OCI-LY1 (cell line): ENCODE data around the gene ANO8.

Experiments
- H2AFZ ChIP-seq: fragments of 200-600 bp; sonication (generic), shearing (Covaris generic); 2 replicates; pipeline ENCODE4 v1.6.0; 2014; ENCODE audit warnings: antibody characterized with exemption, mild to moderate bottlenecking, low read length
- H3F3A ChIP-seq: fragments of 200-600 bp; sonication (generic), shearing (Covaris generic); 2 replicates; pipeline ENCODE4 v1.6.0; 2014; ENCODE audit warnings: mild to moderate bottlenecking, antibody characterized with exemption, low read length, moderate library complexity; ENCODE audit not compliant: insufficient read depth
- H3K27ac ChIP-seq: fragments of 200-600 bp; sonication (generic); 2 replicates; pipeline ENCODE4 v1.5.1; 2014; ENCODE audit warnings: low read length, mixed run types, mild to moderate bottlenecking, low read depth; ENCODE audit not compliant: poor library complexity, severe bottlenecking
- H3K27me3 ChIP-seq: fragments of 200-600 bp; sonication (generic); 2 replicates; pipeline ENCODE4 v1.6.0; 2014; ENCODE audit warnings: antibody characterized with exemption, mild to moderate bottlenecking, low read length, moderate library complexity; ENCODE audit not compliant: insufficient read depth
- H3K36me3 ChIP-seq: fragments of 200-600 bp; sonication (generic); 2 replicates; pipeline ENCODE4 v1.6.1; 2014; ENCODE audit warnings: mild to moderate bottlenecking, antibody characterized with exemption, low read length, moderate library complexity, mixed read lengths; ENCODE audit not compliant: insufficient read depth
- H3K4me1 ChIP-seq: fragments of 200-600 bp; sonication (generic); 2 replicates; pipeline ENCODE4 v1.5.1; 2014; ENCODE audit warnings: mild to moderate bottlenecking, low read length, moderate library complexity; ENCODE audit not compliant: insufficient read depth, severe bottlenecking
- H3K4me2 ChIP-seq: fragments of 200-600 bp; sonication (generic), shearing (Covaris generic); 2 replicates; pipeline ENCODE4 v1.6.1; 2014; ENCODE audit warnings: low read length
- H3K4me3 ChIP-seq: fragments of 200-600 bp; sonication (generic); 2 replicates; pipeline ENCODE4 v1.5.1; 2014; ENCODE audit warnings: low read length, low read depth, mild to moderate bottlenecking, mixed read lengths; ENCODE audit not compliant: poor library complexity, severe bottlenecking
- H3K79me2 ChIP-seq: fragments of 200-600 bp; shearing (Covaris generic); 2 replicates; pipeline ENCODE4 v1.6.1; 2016; ENCODE audit warnings: mixed run types, low read length, mixed read lengths; ENCODE audit not compliant: insufficient read depth
- H3K9ac ChIP-seq: fragments of 200-600 bp; sonication (generic), shearing (Covaris generic); 2 replicates; pipeline ENCODE4 v1.6.1; 2014; ENCODE audit warnings: mild to moderate bottlenecking, low read length, mixed read lengths
- H3K9me2 ChIP-seq: fragments of 200-600 bp; sonication (generic), shearing (Covaris generic); 2 replicates; pipeline ENCODE4 v1.6.1; 2014; ENCODE audit warnings: low read depth, mild to moderate bottlenecking, low read length, mixed read lengths
- H3K9me3 ChIP-seq: fragments of 200-600 bp; shearing (Covaris generic); 2 replicates; pipeline ENCODE4 v1.6.1; 2014; ENCODE audit warnings: low read length, mixed read lengths
- H4K20me1 ChIP-seq: fragments of 200-600 bp; sonication (generic), shearing (Covaris generic); 2 replicates; pipeline ENCODE4 v1.6.0; 2016; ENCODE audit warnings: mild to moderate bottlenecking, low read length; ENCODE audit not compliant: insufficient read depth
- EZH2 ChIP-seq: fragments of 200-600 bp; sonication (generic), shearing (Covaris generic); IDR thresholded peaks from 2 replicates; pipeline ENCODE4 v1.8.0; 2017; ENCODE audit warnings: borderline replicate concordance, mixed run types, mild to moderate bottlenecking, antibody characterized with exemption, low read length, moderate library complexity, mixed read lengths
- TF ChIP-seq, protein P1 (sequence below): fragments of 200-600 bp; sonication (generic), shearing (Covaris generic); IDR thresholded peaks from 2 replicates; pipeline ENCODE4 v1.5.1; 2017; ENCODE audit warnings: mild to moderate bottlenecking, antibody characterized with exemption, low read length, moderate library complexity, mixed read lengths

Gene ANO8

DNA sequence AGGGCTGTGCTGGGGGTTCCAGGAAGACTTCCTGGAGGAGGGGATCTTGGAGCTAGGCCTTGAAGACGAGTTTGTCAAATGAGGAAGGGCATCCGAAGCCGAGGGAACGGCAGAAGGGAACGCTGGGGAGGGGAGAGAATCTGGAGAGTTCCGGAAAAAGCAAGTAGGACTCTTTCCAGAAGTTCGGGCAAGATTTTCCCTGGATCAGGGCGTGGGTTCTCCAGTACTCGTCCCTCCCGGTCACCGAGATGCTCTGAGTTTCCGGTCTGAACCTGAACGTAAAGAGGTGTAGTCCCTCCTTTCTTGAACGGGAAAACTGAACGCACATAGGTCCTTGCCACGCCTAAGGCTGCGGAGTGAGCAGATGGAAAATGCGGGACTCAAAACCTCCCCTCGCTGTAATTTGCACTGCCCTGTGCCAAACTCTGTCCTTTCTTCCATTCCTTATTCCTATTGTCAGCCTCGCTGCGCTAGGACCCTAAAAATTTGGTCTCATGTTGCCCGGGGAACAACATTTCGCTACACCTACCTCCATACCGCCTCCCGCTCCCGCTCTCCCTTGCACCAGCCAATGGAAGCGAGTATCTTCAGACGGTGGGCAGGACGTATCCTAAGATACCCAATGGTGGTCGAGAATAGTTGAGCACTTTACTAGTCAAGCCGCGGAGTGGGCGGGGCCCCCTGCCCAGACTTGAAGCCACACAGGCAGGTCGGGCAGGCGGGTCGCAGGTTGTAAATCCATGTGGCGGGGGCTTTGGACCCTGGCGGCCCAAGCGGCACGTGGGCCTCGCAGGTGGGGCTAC lies 2.4 kb upstream of the ANO8 start, which contains the start of gene GTPBP3:
GTPBP3 (plus strand) TSS at position 682 of the 803 bp plus-strand sequence; CDS start at position 741, 59 bp downstream.
- Histone ChIP-seq H3K27ac (peak within 1 kb of the TSS; percentile 85), H3K36me3 (peaks cover 29% of the 10 kb centered on the region), H3K9me3 (no peaks in the 10 kb centered on the region), H3K9ac (peak within 1 kb of the TSS; percentile 84), H3K4me1 (peaks cover 28% of the 10 kb centered on the region), H2AFZ (peak within 1 kb of the TSS; percentile 62), H3K27me3 (no peaks in the 10 kb centered on the region; the same call in 1 of the 2 replicates), H4K20me1 (no peaks in the 10 kb centered on the region), H3K4me2 (peak within 1 kb of the TSS; percentile 82), H3F3A (no peaks in the 10 kb centered on the region), H3K9me2 (no peaks in the 10 kb centered on the region), H3K79me2 (no peaks in the 10 kb centered on the region), H3K4me3 (peak within 1 kb of the TSS; percentile 90)
- TF ChIP-seq EZH2, result no peak
- TF ChIP-seq, protein P1, sequence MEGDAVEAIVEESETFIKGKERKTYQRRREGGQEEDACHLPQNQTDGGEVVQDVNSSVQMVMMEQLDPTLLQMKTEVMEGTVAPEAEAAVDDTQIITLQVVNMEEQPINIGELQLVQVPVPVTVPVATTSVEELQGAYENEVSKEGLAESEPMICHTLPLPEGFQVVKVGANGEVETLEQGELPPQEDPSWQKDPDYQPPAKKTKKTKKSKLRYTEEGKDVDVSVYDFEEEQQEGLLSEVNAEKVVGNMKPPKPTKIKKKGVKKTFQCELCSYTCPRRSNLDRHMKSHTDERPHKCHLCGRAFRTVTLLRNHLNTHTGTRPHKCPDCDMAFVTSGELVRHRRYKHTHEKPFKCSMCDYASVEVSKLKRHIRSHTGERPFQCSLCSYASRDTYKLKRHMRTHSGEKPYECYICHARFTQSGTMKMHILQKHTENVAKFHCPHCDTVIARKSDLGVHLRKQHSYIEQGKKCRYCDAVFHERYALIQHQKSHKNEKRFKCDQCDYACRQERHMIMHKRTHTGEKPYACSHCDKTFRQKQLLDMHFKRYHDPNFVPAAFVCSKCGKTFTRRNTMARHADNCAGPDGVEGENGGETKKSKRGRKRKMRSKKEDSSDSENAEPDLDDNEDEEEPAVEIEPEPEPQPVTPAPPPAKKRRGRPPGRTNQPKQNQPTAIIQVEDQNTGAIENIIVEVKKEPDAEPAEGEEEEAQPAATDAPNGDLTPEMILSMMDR, result no peak

DNA sequence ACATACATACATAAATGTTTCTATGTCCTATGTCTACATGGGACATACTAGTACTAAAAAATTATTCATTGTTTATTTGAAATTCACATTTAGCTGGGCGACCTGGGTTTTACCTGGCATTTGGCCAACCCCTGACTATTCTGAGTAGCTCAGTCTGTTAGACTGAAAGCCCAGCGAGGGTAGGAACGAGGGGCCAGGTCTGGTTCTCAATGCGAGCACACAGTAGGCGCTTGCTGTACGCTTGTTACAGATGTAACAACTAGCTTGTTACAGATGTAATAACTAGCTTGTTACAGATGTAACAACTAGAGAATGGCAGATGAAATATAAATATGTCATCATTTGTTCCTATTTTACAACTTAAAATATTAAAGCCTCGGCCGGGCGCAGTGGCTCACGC lies 920 bp upstream of the ANO8 start:
- no peaks in the 10 kb centered on the region for H3F3A ChIP-seq
- no peaks in the 10 kb centered on the region for H3K9me2 ChIP-seq
- no peaks in the 10 kb centered on the region for H3K79me2 ChIP-seq
- peak overlapping the region; percentile 74; the same call in 1 of the 2 replicates for H3K4me2 ChIP-seq
- H3K4me1 ChIP-seq, result peaks cover 28% of the 10 kb centered on the region
- peaks cover 15% of the 10 kb centered on the region for H3K36me3 ChIP-seq
- H3K9ac ChIP-seq, result no peak overlapping the region
- no peaks in the 10 kb centered on the region for H3K9me3 ChIP-seq
- H3K4me3 ChIP-seq, result no peak overlapping the region
- peak overlapping the region; percentile 0 for H3K27ac ChIP-seq
- no peaks in the 10 kb centered on the region; the same call in 1 of the 2 replicates for H3K27me3 ChIP-seq
- H4K20me1 ChIP-seq, result no peaks in the 10 kb centered on the region
- TF ChIP-seq EZH2, result no peak
- TF ChIP-seq, protein P1, result no peak
- H2AFZ ChIP-seq, result no peak overlapping the region

GRCh38 chr19:17333611-17334413 lies 843 bp downstream of the ANO8 start:
- Histone ChIP-seq H3F3A (no peaks in the 10 kb centered on the region), H3K9me2 (no peaks in the 10 kb centered on the region), H3K4me3 (peak overlapping the region; percentile 71), H3K4me1 (peaks cover 25% of the 10 kb centered on the region), H3K4me2 (peak overlapping the region; percentile 74), H4K20me1 (no peaks in the 10 kb centered on the region), H3K27me3 (no peaks in the 10 kb centered on the region; the same call in 1 of the 2 replicates), H3K79me2 (no peaks in the 10 kb centered on the region), H3K27ac (no peak overlapping the region), H3K9ac (peak overlapping the region; percentile 73), H3K9me3 (no peaks in the 10 kb centered on the region), H2AFZ (no peak overlapping the region), H3K36me3 (peaks cover 9% of the 10 kb centered on the region)
- TF ChIP-seq EZH2, result no peak
- TF ChIP-seq, protein P1, result no peak
